Activated T-cell treated with anti-CD3 and anti-CD28 coated beads, Interleukin-2, amount 50 U/mL, for 4 hours (primary cell): ENCODE results near the gene EZH2. TPM values are rescaled to one million over a fixed set of nuclear protein-coding genes. Genes with fewer than 3 reads are reported as not detected.

Experiments used
- ATAC-seq, 2 donors: fragments of 200-7000 bp; cut with Tn5 transposase; one replicate each; pipeline ENCODE4 v1.10.0; 2021
- DNase-seq: peaks from one replicate; pipeline ENCODE4 v3.0.0-alpha.2; 2020
- H3K27me3 Mint-ChIP-seq: one replicate; pipeline ENCODE4 v1.8.0; 2021; ENCODE audit warnings: low read depth, mixed read lengths
- H3K36me3 Mint-ChIP-seq: one replicate; pipeline ENCODE4 v1.8.0; 2022; ENCODE audit warnings: mixed read lengths; ENCODE audit not compliant: insufficient read depth
- H3K4me1 Mint-ChIP-seq: one replicate; pipeline ENCODE4 v1.8.0; 2021; ENCODE audit warnings: low read depth, mixed read lengths
- H3K4me3 Mint-ChIP-seq: one replicate; pipeline ENCODE4 v1.8.0; 2021; ENCODE audit warnings: mild to moderate bottlenecking, moderate library complexity, mixed read lengths
- H3K9me3 Mint-ChIP-seq: one replicate; pipeline ENCODE4 v1.8.0; 2021; ENCODE audit warnings: mixed read lengths
- total RNA-seq, 3 donors: library from RNA; stranded (reverse); gene quantifications; one replicate each; pipeline ENCODE4 v1.2.1, GENCODE V29; 2021

The EZH2 gene
- total RNA-seq, 3 donors from 2014 or later, result 114 to 137 (median 123) TPM

- peak; percentile 56 for DNase-seq
- peaks cover 72% of the 10 kb centered on the region for H3K4me1 Mint-ChIP-seq
- peak overlapping the region; percentile 65 for H3K4me3 Mint-ChIP-seq
Observed at GRCh38 chr7:148912758-148913541, 28.9 kb upstream of the EZH2 start.

GRCh38 chr7:148912151-148912550 is 28.1 kb upstream of the EZH2 start:
- DNase-seq (no peak), ATAC-seq (no peak)
- Mint-ChIP-seq H3K4me1 (peaks cover 72% of the 10 kb centered on the region), H3K4me3 (peak overlapping the region; percentile 65), H3K9me3 (no peaks in the 10 kb centered on the region), H3K36me3 (no peaks in the 10 kb centered on the region), H3K27me3 (no peaks in the 10 kb centered on the region)

More at GRCh38 chr7:148912758-148913541, 28.9 kb upstream of the EZH2 start:
- H3K9me3 Mint-ChIP-seq, result no peaks in the 10 kb centered on the region
- H3K27me3 Mint-ChIP-seq, result no peaks in the 10 kb centered on the region
- no peaks in the 10 kb centered on the region for H3K36me3 Mint-ChIP-seq
- peak; percentile 72 to 80 for ATAC-seq

- no peaks in the 10 kb centered on the region for H3K36me3 Mint-ChIP-seq
- H3K4me3 Mint-ChIP-seq, result no peak overlapping the region
- H3K9me3 Mint-ChIP-seq, result no peaks in the 10 kb centered on the region
- DNase-seq (no peak), ATAC-seq (no peak)
- no peaks in the 10 kb centered on the region for H3K27me3 Mint-ChIP-seq
- H3K4me1 Mint-ChIP-seq, result peaks cover 70% of the 10 kb centered on the region
Observed at GRCh38 chr7:148911626-148912025, 27.5 kb upstream of the EZH2 start.

- Mint-ChIP-seq H3K4me3 (no peak overlapping the region), H3K9me3 (no peaks in the 10 kb centered on the region), H3K4me1 (peaks cover 53% of the 10 kb centered on the region), H3K27me3 (no peaks in the 10 kb centered on the region), H3K36me3 (no peaks in the 10 kb centered on the region)
- no peak for DNase-seq
- no peak for ATAC-seq
Observed at GRCh38 chr7:148909568-148909967, 25.5 kb upstream of the EZH2 start.

GRCh38 chr7:148906707-148907498 is 22.8 kb upstream of the EZH2 start:
- Mint-ChIP-seq H3K9me3 (no peaks in the 10 kb centered on the region), H3K4me1 (peaks cover 31% of the 10 kb centered on the region)
- DNase-seq, result no peak

GRCh38 chr7:148905093-148905666 is 21.1 kb upstream of the EZH2 start:
- Mint-ChIP-seq H3K36me3 (no peaks in the 10 kb centered on the region), H3K4me3 (no peak overlapping the region), H3K27me3 (no peaks in the 10 kb centered on the region), H3K4me1 (peaks cover 17% of the 10 kb centered on the region), H3K9me3 (no peaks in the 10 kb centered on the region)
- no peak for DNase-seq
- ATAC-seq, result no peak

More at GRCh38 chr7:148906707-148907498, 22.8 kb upstream of the EZH2 start:
- no peaks in the 10 kb centered on the region for H3K27me3 Mint-ChIP-seq
- ATAC-seq, result no peak
- no peaks in the 10 kb centered on the region for H3K36me3 Mint-ChIP-seq
- no peak overlapping the region for H3K4me3 Mint-ChIP-seq

GRCh38 chr7:148903504-148903903 is 19.4 kb upstream of the EZH2 start:
- Mint-ChIP-seq H3K4me3 (no peak overlapping the region), H3K36me3 (no peaks in the 10 kb centered on the region), H3K4me1 (peaks cover 5% of the 10 kb centered on the region), H3K9me3 (no peaks in the 10 kb centered on the region), H3K27me3 (no peaks in the 10 kb centered on the region)
- ATAC-seq, result peak; percentile 54 to 63
- no peak for DNase-seq

- Mint-ChIP-seq H3K4me3 (no peak overlapping the region), H3K4me1 (peaks cover 5% of the 10 kb centered on the region), H3K9me3 (no peaks in the 10 kb centered on the region), H3K27me3 (no peaks in the 10 kb centered on the region), H3K36me3 (no peaks in the 10 kb centered on the region)
- no peak for ATAC-seq
- DNase-seq, result no peak
Observed at GRCh38 chr7:148901178-148901577, 17.1 kb upstream of the EZH2 start.

- DNase-seq, result no peak
- peaks cover 5% of the 10 kb centered on the region for H3K4me1 Mint-ChIP-seq
- ATAC-seq, result no peak
- no peaks in the 10 kb centered on the region for H3K36me3 Mint-ChIP-seq
- no peaks in the 10 kb centered on the region for H3K9me3 Mint-ChIP-seq
- no peak overlapping the region for H3K4me3 Mint-ChIP-seq
- no peaks in the 10 kb centered on the region for H3K27me3 Mint-ChIP-seq
Observed at GRCh38 chr7:148898845-148899484, 14.9 kb upstream of the EZH2 start.

- H3K4me1 Mint-ChIP-seq, result peaks cover 5% of the 10 kb centered on the region
- H3K27me3 Mint-ChIP-seq, result no peaks in the 10 kb centered on the region
- ATAC-seq (no peak), DNase-seq (no peak)
- no peaks in the 10 kb centered on the region for H3K9me3 Mint-ChIP-seq
- no peaks in the 10 kb centered on the region for H3K36me3 Mint-ChIP-seq
- H3K4me3 Mint-ChIP-seq, result no peak overlapping the region
Observed at GRCh38 chr7:148894591-148894990, 10.5 kb upstream of the EZH2 start.

GRCh38 chr7:148893071-148893470 is 9.0 kb upstream of the EZH2 start:
- peaks cover 5% of the 10 kb centered on the region for H3K4me1 Mint-ChIP-seq
- DNase-seq, result no peak
- no peak for ATAC-seq
- no peak overlapping the region for H3K4me3 Mint-ChIP-seq
- no peaks in the 10 kb centered on the region for H3K27me3 Mint-ChIP-seq
- peaks cover 1% of the 10 kb centered on the region for H3K36me3 Mint-ChIP-seq
- H3K9me3 Mint-ChIP-seq, result no peaks in the 10 kb centered on the region

GRCh38 chr7:148888300-148888699 is 4.2 kb upstream of the EZH2 start:
- DNase-seq (no peak), ATAC-seq (no peak)
- no peak overlapping the region for H3K4me3 Mint-ChIP-seq
- no peaks in the 10 kb centered on the region for H3K27me3 Mint-ChIP-seq
- peaks cover 7% of the 10 kb centered on the region for H3K4me1 Mint-ChIP-seq
- no peaks in the 10 kb centered on the region for H3K9me3 Mint-ChIP-seq
- peaks cover 1% of the 10 kb centered on the region for H3K36me3 Mint-ChIP-seq

- Mint-ChIP-seq H3K9me3 (no peaks in the 10 kb centered on the region), H3K36me3 (peaks cover 1% of the 10 kb centered on the region), H3K4me1 (peaks cover 7% of the 10 kb centered on the region), H3K4me3 (no peak overlapping the region), H3K27me3 (no peaks in the 10 kb centered on the region)
- DNase-seq (no peak), ATAC-seq (no peak)
Observed at GRCh38 chr7:148886844-148887243, 2.8 kb upstream of the EZH2 start.

GRCh38 chr7:148884299-148885022 is 370 bp upstream of the EZH2 start:
- ATAC-seq (peak; percentile 88 to 90), DNase-seq (peak; percentile 91)
- Mint-ChIP-seq H3K4me1 (peaks cover 16% of the 10 kb centered on the region), H3K4me3 (peak overlapping the region; percentile 91), H3K27me3 (no peaks in the 10 kb centered on the region), H3K9me3 (no peaks in the 10 kb centered on the region), H3K36me3 (peaks cover 1% of the 10 kb centered on the region)
